Measurements from ENCODE around the gene FKBP3. TPM values are rescaled to one million over a fixed set of nuclear protein-coding genes. Genes with fewer than 3 reads are reported as not detected.

The FKBP3 gene
- total and polyA plus RNA-seq, 4 donors, result 36.2 to 103 (median 49.6) TPM

DNA sequence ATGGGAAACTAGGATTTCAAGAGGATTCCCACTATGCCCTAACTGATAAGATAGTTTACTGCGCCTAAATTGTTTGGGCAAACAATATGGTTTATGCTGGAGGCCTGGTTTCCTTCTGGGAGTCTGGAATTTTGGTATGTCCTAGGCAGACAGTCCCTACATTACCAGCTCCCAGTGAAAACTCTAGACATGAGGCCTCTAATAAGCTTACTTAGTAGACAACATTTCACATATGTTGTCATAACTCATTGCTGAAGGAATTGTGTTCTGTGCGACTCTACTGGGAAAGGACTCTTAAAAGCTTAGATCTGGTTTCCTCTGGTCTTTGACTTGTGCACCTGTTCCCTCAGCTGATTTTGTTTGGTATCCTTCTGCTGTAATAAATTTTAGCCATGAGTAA lies 68.3 kb downstream of the FKBP3 start:
- Histone ChIP-seq H3K4me1 (ENCODE audit: control insufficient read depth in 1 of 2, insufficient read depth in 2 of 2, low read length in 2 of 2) (no peaks in the 10 kb centered on the region), H3K27me3 (ENCODE audit: control insufficient read depth in 1 of 2, insufficient read depth in 2 of 2, low read length in 1 of 2) (no peaks in the 10 kb centered on the region), H3K36me3 (ENCODE audit: control insufficient read depth in 1 of 2, insufficient read depth in 2 of 2, low read length in 1 of 2) (no peaks in the 10 kb centered on the region), H3K4me3 (ENCODE audit: low read length in 2 of 2) (no peak overlapping the region), H3K9me3 (ENCODE audit: control insufficient read depth, low read length) (no peaks in the 10 kb centered on the region), H3K27ac (ENCODE audit: low read depth in 1 of 2, low read length in 2 of 2) (no peak overlapping the region)
- WGBS, 2 donors, result 43 to 48% methylated on average over 2 of the region's 2 CpGs
- intact Hi-C loops (cut with DNase I), result no loop called here
- DNase-seq, result no peak
- no peak for ATAC-seq (ENCODE audit: low FRiP score)

Other genes with a start within 250 kb of the FKBP3 start
- gene KLHL28, start 172.5 kb downstream of the FKBP3 start, total RNA-seq, result 10 to 100 TPM; 17.3 to 18.8 TPM
- gene KLHL28, start 172.5 kb downstream of the FKBP3 start, polyA plus RNA-seq, result 1 to 10 TPM; 2.9 to 3.4 TPM
- gene TOGARAM1, start 172.3 kb downstream of the FKBP3 start, total RNA-seq, result 10 to 100 TPM; 12.4 to 21.4 TPM
- gene TOGARAM1, start 172.3 kb downstream of the FKBP3 start, polyA plus RNA-seq, result 1 to 10 TPM; 6.1 to 6.2 TPM
- gene PRPF39, start 50.4 kb downstream of the FKBP3 start, total RNA-seq, result 10 to 100 TPM; 30.4 to 51.1 TPM
- gene PRPF39, start 50.4 kb downstream of the FKBP3 start, polyA plus RNA-seq, result 10 to 100 TPM; 10.1 to 28.0 TPM
- 1 to 10 TPM; 5.5 to 6.8 TPM for gene FANCM, start 1.4 kb upstream of the FKBP3 start, total RNA-seq
- 1 to 10 TPM in 1 of 2 donors, under 1 TPM in 1; 0.25 to 3.5 TPM for gene FANCM, start 1.4 kb upstream of the FKBP3 start, polyA plus RNA-seq
- gene MIS18BP1, start 118.7 kb upstream of the FKBP3 start, total RNA-seq, result 10 to 100 TPM; 15.5 to 31.4 TPM
- 10 to 100 TPM in 1 of 2 donors, 1 to 10 TPM in 1; 8.8 to 23.8 TPM for gene MIS18BP1, start 118.7 kb upstream of the FKBP3 start, polyA plus RNA-seq